Stomach (tissue), 19 donors: ENCODE results near the gene XYLB. TPM values are rescaled to one million over a fixed set of nuclear protein-coding genes. Genes with fewer than 3 reads are reported as not detected.
"Not testable (repeated sequence)": the region's sequence is repeated elsewhere in the genome, so short reads cannot be mapped to it uniquely, and the experiment has no call there.

ENCODE experiments used
- DNase-seq, 2 donors: peaks; one replicate each; pipeline versions ENCODE4 v3.0.0 to v3.0.0-alpha.2; 2013 to 2019
- H3K27ac ChIP-seq, 5 donors: fragments of 200-600 bp in 4 of 5; sonication (generic) in 4 of 5; one replicate each; pipeline ENCODE4 v1.5.1; 2013 to 2019; ENCODE audit warnings: mild to moderate bottlenecking in 1 of 5, moderate library complexity in 1 of 5
- H3K27me3 ChIP-seq, 3 donors: fragments of 200-600 bp; sonication (generic); one replicate each; pipeline ENCODE4 v1.5.1; 2017 to 2019; ENCODE audit warnings: mixed run types in 1 of 3
- H3K36me3 ChIP-seq, 4 donors: fragments of 200-600 bp; sonication (generic); 1 replicate in 3 of 4; 2 replicates in 1 of 4; pipeline ENCODE4 v1.5.1; 2016 to 2019
- H3K4me1 ChIP-seq, 4 donors: fragments of 200-600 bp; sonication (generic); one replicate each; pipeline ENCODE4 v1.5.1; 2016 to 2019
- H3K4me3 ChIP-seq, 4 donors: fragments of 200-600 bp; sonication (generic) in 3 of 4; one replicate each; pipeline ENCODE4 v1.5.1; 2016 to 2019; ENCODE audit warnings: mild to moderate bottlenecking in 1 of 4
- H3K9me3 ChIP-seq, 4 donors: fragments of 200-600 bp; sonication (generic); one replicate each; pipeline ENCODE4 v1.5.1; 2016 to 2019
- EP300 ChIP-seq: sonication (generic); formaldehyde crosslinking; IDR thresholded peaks from one replicate; pipeline ENCODE4 v1.6.1; 2017; ENCODE audit warnings: antibody characterized with exemption
- POLR2A ChIP-seq, 4 donors: fragments of 450-650 bp; IDR thresholded peaks; one replicate each; pipeline ENCODE4 v1.6.1; 2016; ENCODE audit warnings: antibody characterized with exemption in 4 of 4, control low read depth in 2 of 4, mild to moderate bottlenecking in 1 of 4, moderate library complexity in 1 of 4
- POLR2AphosphoS5 ChIP-seq, 3 donors: sonication (generic); formaldehyde crosslinking; IDR thresholded peaks; one replicate each; pipeline ENCODE4 v1.6.1; 2016; ENCODE audit warnings: antibody characterized with exemption in 3 of 3
- WGBS, 5 donors: extraction: QIAGEN DNeasy Blood & Tissue Kit in 3 of 5; methylation state at CpG; one replicate each; pipeline versions ENCODE4 v1.1.5 to v1.1.7; 2013 to 2018; 5-methylcytosine and 5-hydroxymethylcytosine counted together
- intact Hi-C: fragments of 100-400 bp; cut with DNase I; formaldehyde crosslinking; loops from one replicate; pipeline ENCODE4 v1.15.1; 2023; ENCODE audit warnings: low total_unique reads
- long read RNA-seq, 10 donors: transcript quantifications; one replicate each; lab custom pipeline, GENCODE V29; 2026
- polyA plus RNA-seq, 3 donors: library from polyadenylated mRNA; stranded (reverse); fragments of 200-250 nt; gene quantifications; one replicate each; pipeline ENCODE4 v1.2.3, GENCODE V29; 2013
- total RNA-seq, 5 donors: library from RNA; depleted of rRNA; stranded (reverse); fragments of >200 nt; gene quantifications; one replicate each; pipeline versions ENCODE4 v1.1.0 to v1.2.3, GENCODE V29; 2014 to 2016
- TF ChIP-seq, protein P1 (sequence below), 7 experiments: fragments of 450-650 bp in 4 of 7; fragments of 200-600 bp in 3 of 7; sonication (generic) in 3 of 7; IDR thresholded peaks; one replicate each; pipeline ENCODE4 v1.5.1; 2016 to 2019; ENCODE audit warnings: antibody characterized with exemption in 7 of 7, control low read depth in 2 of 7, mild to moderate bottlenecking in 1 of 7
- donor health status: healthy with polysubstance abuse.
- donor health status: Bipolar disorder and iron deficiency.
- donor health status: healthy.

The XYLB gene
- total RNA-seq (10 to 100 TPM in 2 of 5 donors, 1 to 10 TPM in 3; 2.3 to 41.6 (median 8.3) TPM), polyA plus RNA-seq (1 to 10 TPM; 1.1 to 1.7 (median 1.4) TPM)
- long read RNA-seq, donor 1 = 0 reads
- long read RNA-seq, donor 2 = 0 reads
- long read RNA-seq, donor 3, partial matches to known transcripts = 0 of 1 reads
- long read RNA-seq, donor 3, other reads (novel, unspliced or antisense) = 0 of 1 reads
- long read RNA-seq, donor 4 = 0 reads
- long read RNA-seq, donor 5, partial matches to known transcripts = 0 of 2 reads
- long read RNA-seq, donor 5, other reads (novel, unspliced or antisense) = 0 of 2 reads
- long read RNA-seq, donor 6 = 0 reads
- long read RNA-seq, donor 7 = 0 reads
- long read RNA-seq, donor 8, partial matches to known transcripts = 0 of 2 reads
- long read RNA-seq, donor 8, other reads (novel, unspliced or antisense) = 0 of 2 reads
- long read RNA-seq, donor 9 = 0 reads
- long read RNA-seq, donor 10 = 0 reads

- Histone ChIP-seq H3K9me3 (no peaks in the 10 kb centered on the region), H3K4me3 (peak within 1 kb of the TSS; percentile 75 to 93 (median 83)), H3K27ac (peak within 1 kb of the TSS; percentile 60 to 87 (median 79)), H3K4me1 (peaks cover 10 to 33% (median 21%) of the 10 kb centered on the region in 4 donors), H3K36me3 (no peaks in the 10 kb centered on the region), H3K27me3 (no peaks in the 10 kb centered on the region)
- TF ChIP-seq EP300 = no peak
- peak in 2 of 3 donors; percentile 70 to 86 for TF ChIP-seq POLR2AphosphoS5 (IDR thresholded peaks at IDR 0.05)
- TF ChIP-seq POLR2A (IDR thresholded peaks at IDR 0.05) = no peak
- TF ChIP-seq, protein P1, sequence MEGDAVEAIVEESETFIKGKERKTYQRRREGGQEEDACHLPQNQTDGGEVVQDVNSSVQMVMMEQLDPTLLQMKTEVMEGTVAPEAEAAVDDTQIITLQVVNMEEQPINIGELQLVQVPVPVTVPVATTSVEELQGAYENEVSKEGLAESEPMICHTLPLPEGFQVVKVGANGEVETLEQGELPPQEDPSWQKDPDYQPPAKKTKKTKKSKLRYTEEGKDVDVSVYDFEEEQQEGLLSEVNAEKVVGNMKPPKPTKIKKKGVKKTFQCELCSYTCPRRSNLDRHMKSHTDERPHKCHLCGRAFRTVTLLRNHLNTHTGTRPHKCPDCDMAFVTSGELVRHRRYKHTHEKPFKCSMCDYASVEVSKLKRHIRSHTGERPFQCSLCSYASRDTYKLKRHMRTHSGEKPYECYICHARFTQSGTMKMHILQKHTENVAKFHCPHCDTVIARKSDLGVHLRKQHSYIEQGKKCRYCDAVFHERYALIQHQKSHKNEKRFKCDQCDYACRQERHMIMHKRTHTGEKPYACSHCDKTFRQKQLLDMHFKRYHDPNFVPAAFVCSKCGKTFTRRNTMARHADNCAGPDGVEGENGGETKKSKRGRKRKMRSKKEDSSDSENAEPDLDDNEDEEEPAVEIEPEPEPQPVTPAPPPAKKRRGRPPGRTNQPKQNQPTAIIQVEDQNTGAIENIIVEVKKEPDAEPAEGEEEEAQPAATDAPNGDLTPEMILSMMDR (IDR thresholded peaks at IDR 0.05) = peak in 5 of 7 experiments; percentile 75 to 88 (median 83)
- WGBS, 5 donors = 1 to 2% (median 1%) methylated on average over 34 to 85 of the region's 85 CpGs
- intact Hi-C loops = loop anchor here (5.0 kb wide), 1 partner anchor 131 kb away; no protein-coding TSS in a partner anchor
- DNase-seq = peak; percentile 91 to 96
These were observed at the start of gene XYLB for GRCh38 chr3:38346587-38347410. XYLB (plus strand) TSS chr3:38346785; CDS start chr3:38346869, 84 bp downstream.

- H3K36me3 ChIP-seq, H3K4me3 ChIP-seq, DNase-seq, H3K9me3 ChIP-seq, H3K27ac ChIP-seq, intact Hi-C loops, H3K27me3 ChIP-seq, H3K4me1 ChIP-seq: not testable (repeated sequence)
- 73 to 85% (median 82%) methylated on average over 4 of the region's 4 CpGs for WGBS, 5 donors
These were observed 49.5 kb upstream of the XYLB start for GRCh38 chr3:38297053-38297452.

DNA sequence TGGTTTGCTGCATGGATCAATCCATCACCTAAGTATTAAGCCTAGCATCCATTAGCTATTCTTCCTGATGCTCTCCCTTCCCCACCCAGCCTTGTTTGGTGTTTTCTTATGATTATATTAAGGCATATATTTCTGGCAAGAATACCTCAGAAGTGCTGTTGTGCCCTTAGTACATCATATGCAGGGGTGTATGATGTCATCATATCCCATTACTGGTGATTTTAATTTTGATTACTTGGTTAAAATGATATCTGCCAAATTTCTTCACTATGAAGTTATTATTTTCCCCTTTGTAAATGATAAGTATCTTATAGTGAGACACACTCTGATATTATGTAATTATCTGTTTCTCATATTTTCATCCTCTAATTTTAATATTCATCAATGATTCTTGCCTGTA is 49.0 kb upstream of the XYLB start:
- intact Hi-C loops = no loop called here
- no peak for DNase-seq
- no peak overlapping the region for H3K27ac ChIP-seq
- TF ChIP-seq EP300 (no peak), POLR2AphosphoS5 (IDR thresholded peaks at IDR 0.05) (no peak), POLR2A (IDR thresholded peaks at IDR 0.05) (no peak)
- TF ChIP-seq, protein P1 (IDR thresholded peaks at IDR 0.05) = no peak
- no peaks in the 10 kb centered on the region for H3K36me3 ChIP-seq
- no peaks in the 10 kb centered on the region for H3K27me3 ChIP-seq
- no peaks in the 10 kb centered on the region for H3K9me3 ChIP-seq
- H3K4me3 ChIP-seq = no peak overlapping the region
- no peaks in the 10 kb centered on the region for H3K4me1 ChIP-seq

- no peaks in the 10 kb centered on the region for H3K4me1 ChIP-seq
- no peak overlapping the region for H3K27ac ChIP-seq
- TF ChIP-seq POLR2AphosphoS5 (IDR thresholded peaks at IDR 0.05) (no peak), EP300 (no peak)
- TF ChIP-seq, protein P1 (IDR thresholded peaks at IDR 0.05) = peak in 1 of 7 experiments; percentile 12
- no peak overlapping the region for H3K4me3 ChIP-seq
- WGBS, 5 donors = 81 to 89% (median 85%) methylated on average over 5 of the region's 5 CpGs
- intact Hi-C loops = no loop called here
- H3K9me3 ChIP-seq = no peaks in the 10 kb centered on the region
- no peaks in the 10 kb centered on the region for H3K36me3 ChIP-seq
- H3K27me3 ChIP-seq = no peaks in the 10 kb centered on the region
- no peak for DNase-seq
These were observed 48.5 kb upstream of the XYLB start for GRCh38 chr3:38297947-38298711.
